OCI-LY3 (cell line): Measurements from ENCODE around the gene RELB.

Experiments used
- EZH2phosphoT487 ChIP-seq: fragments of 200-600 bp; shearing (Covaris generic); IDR thresholded peaks from 2 replicates; pipeline ENCODE4 v1.6.1; 2018; ENCODE audit warnings: antibody characterized with exemption, mixed run types, low read depth
- TF ChIP-seq, protein P1 (sequence below): fragments of 200-600, 300-600 bp; sonication (generic); IDR thresholded peaks from 2 replicates; pipeline ENCODE4 v1.5.1; 2014; ENCODE audit warnings: antibody characterized with exemption, low read length, low read depth

DNA sequence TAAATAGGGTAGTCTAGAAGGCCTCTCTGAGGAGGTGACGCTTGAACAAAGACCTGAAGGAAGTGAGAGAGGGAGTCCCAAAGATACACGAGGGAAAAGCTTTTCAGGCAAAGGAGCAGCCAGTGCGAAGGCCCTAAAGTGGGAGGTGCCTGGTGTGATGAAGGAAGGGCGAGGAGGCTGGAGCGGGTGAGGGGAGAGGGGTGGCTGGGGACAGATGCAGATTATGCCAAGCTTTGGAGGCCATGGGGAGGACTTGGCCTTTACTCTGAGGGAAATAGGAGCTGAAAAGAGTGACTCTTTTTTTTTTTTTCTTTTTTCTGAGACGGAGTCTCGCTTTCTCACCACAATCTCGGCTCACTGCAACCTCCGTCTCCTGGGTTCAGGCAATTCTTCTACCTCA, 43.2 kb upstream of the RELB start:
- TF ChIP-seq, protein P1, sequence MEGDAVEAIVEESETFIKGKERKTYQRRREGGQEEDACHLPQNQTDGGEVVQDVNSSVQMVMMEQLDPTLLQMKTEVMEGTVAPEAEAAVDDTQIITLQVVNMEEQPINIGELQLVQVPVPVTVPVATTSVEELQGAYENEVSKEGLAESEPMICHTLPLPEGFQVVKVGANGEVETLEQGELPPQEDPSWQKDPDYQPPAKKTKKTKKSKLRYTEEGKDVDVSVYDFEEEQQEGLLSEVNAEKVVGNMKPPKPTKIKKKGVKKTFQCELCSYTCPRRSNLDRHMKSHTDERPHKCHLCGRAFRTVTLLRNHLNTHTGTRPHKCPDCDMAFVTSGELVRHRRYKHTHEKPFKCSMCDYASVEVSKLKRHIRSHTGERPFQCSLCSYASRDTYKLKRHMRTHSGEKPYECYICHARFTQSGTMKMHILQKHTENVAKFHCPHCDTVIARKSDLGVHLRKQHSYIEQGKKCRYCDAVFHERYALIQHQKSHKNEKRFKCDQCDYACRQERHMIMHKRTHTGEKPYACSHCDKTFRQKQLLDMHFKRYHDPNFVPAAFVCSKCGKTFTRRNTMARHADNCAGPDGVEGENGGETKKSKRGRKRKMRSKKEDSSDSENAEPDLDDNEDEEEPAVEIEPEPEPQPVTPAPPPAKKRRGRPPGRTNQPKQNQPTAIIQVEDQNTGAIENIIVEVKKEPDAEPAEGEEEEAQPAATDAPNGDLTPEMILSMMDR = no peak
- TF ChIP-seq EZH2phosphoT487 = no peak
